HG03442 (cell line): ENCODE data around the gene TPRKB.
"Not testable (repeated sequence)": the region's sequence is repeated elsewhere in the genome, so short reads cannot be mapped to it uniquely, and the experiment has no call there.

ENCODE experiments used
- ATAC-seq: cut with Tn5 transposase; IDR thresholded peaks from one replicate; pipeline ENCODE4 v1.9.1; 2021; ENCODE audit warnings: mild to moderate bottlenecking, moderate library complexity; ENCODE audit not compliant: unreplicated experiment

Gene TPRKB

GRCh38 chr2:73736855-73737779 is at the start of gene TPRKB:
TSS of gene TPRKB (minus strand) at chr2:73737345. CDS start at chr2:73734569, 2,776 bp downstream.
- peak; percentile 95 for ATAC-seq

DNA sequence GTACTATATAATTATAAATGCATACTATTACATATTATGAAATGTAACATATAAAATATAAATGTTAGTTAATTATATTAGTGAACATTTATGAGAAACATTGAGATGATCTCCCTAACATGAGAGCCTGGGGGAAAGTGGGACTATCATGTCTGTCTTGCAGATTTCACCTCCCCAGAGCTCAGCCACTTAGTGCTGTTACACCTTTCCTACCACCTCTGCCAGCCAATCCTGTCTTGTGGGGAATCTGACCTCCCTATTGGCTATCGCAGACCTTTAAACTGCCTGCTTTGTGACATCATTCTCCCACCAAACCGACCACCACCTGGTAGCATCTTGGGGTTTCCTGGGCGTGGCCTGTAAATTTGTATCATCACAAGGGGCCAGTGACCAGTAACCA is 46.7 kb upstream of the TPRKB start, which contains the start of gene C2orf78:
C2orf78 (plus strand) TSS at position 301 of the 400 bp plus-strand sequence. CDS start 127 bp downstream, outside the sequence.
- ATAC-seq, result not testable (repeated sequence)

DNA sequence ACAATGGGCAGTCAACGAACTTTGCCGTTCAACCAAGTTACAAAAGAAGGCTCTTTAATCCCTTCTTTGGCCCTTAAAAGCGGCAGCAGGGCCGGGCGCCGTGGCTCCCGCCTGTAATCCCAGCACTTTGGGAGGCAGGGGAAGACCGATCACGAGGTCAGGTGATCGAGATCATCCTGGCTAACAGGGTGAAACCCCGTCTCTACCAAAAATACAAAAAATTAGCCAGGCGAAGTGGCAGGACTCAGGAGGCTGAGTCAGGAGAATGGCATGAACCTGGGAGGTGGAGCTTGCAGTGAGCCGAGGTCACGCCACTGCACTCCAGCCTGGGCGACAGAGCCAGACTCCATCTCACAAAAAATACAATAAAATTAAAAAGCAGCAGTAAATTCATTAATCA is 46.3 kb upstream of the TPRKB start:
- not testable (repeated sequence) for ATAC-seq

- no peak for ATAC-seq
Measured at GRCh38 chr2:73780237-73780582, 43.1 kb upstream of the TPRKB start.

- ATAC-seq, result peak; percentile 94
Measured at GRCh38 chr2:73779467-73780236, 42.5 kb upstream of the TPRKB start, which contains the start of gene DUSP11. TSS of gene DUSP11 (minus strand) at chr2:73780103. CDS start at chr2:73779974, 129 bp downstream.

GRCh38 chr2:73778867-73779466 is 41.8 kb upstream of the TPRKB start:
- ATAC-seq, result not testable (repeated sequence)

GRCh38 chr2:73776869-73777519 is 39.8 kb upstream of the TPRKB start:
- no peak for ATAC-seq

- no peak for ATAC-seq
Measured at GRCh38 chr2:73776381-73776780, 39.2 kb upstream of the TPRKB start.

GRCh38 chr2:73772819-73773218 is 35.7 kb upstream of the TPRKB start:
- ATAC-seq, result no peak

DNA sequence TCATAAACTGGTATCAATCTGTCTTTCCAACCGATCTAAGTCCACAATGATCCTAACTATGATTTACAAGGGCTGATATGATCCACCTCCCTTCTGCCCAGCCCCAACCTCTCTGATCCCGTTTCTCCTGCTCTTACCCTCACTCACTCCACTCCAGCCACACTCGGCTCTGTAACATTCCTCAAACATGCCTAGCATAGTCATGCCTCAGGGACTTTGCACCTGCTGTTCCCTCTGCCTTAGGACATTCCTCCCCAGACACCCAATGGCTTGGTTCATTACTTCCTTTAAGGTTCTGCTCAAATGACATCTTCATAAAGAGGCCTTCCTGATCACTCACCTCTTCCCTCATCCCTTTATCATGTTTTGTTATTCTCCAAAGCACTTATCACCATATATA is 33.6 kb upstream of the TPRKB start:
- ATAC-seq, result no peak

DNA sequence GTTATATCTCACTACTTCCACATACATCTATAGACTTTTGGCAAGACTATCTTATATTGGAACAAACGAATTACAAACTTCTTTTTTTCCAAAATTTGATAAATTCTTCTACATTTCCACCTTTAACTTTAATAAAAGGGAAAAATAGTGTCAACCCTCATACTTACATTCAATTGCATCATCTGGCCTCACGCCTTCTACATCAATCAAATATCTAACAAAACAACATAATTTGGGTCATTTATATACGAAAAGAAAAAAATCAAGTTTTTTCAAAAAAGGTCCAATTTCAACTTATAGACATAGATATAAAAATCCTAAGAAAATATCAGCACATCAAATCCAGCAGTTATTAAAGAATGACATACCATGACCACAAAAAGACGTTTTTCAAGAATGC is 29.8 kb upstream of the TPRKB start:
- ATAC-seq, result no peak

DNA sequence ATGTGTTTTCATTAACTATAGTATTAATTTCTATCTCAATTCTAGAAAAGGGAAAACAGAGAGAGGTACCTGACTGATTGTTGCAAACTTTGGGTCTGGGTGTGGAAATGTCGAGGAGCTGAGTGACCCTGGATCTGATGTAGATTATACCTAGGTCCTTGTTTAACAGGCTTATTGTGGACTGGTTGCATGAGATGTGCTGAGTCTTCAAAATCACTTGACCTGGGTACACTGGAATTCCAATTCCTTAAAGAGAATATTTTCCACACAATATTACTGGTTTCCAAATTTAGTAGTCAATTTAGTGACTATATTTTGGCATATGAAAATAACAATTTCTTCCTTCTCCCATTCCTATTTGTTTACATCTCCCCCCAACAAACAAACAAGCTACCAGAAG is 29.2 kb upstream of the TPRKB start:
- ATAC-seq, result no peak

DNA sequence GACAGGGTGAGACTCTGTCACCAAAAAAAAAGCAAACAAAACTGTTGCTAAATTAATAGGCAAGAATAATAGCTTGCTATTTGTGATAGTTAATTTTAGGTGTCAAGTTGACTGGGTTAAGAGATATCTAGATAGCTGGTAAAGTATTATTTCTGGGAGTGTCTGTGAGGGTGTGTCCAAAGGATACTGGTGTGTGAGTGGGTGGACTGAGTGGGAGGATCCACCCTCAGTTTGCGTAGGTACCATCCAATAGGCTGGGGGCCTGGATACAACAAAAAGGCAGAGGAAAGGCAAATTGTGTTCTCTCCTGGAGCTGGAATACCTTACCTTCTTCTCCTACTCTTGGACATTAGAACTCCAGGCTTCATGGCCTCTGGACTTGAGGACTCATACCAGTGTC is 27.8 kb upstream of the TPRKB start:
- ATAC-seq, result no peak

DNA sequence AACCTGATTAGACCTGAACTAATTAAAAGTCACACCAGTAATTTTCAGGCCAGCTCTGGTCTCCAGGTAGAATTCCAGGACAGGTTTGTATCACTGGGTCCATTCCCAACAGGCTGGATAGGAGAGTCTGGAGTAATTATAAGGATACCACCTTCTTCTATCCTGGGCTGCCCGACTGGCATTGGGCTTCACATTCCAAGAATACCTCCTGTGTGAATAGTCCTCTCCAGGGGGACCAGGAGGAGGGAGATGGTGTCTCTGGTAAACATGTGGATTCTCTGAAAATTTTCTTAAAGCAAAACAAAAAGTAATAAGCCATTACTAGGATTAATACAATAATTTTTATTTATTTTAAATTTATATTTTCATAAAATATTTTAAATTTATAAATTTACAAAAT is 25.4 kb upstream of the TPRKB start:
- ATAC-seq, result no peak

- ATAC-seq, result no peak
Measured at GRCh38 chr2:73759904-73760303, 22.8 kb upstream of the TPRKB start.

DNA sequence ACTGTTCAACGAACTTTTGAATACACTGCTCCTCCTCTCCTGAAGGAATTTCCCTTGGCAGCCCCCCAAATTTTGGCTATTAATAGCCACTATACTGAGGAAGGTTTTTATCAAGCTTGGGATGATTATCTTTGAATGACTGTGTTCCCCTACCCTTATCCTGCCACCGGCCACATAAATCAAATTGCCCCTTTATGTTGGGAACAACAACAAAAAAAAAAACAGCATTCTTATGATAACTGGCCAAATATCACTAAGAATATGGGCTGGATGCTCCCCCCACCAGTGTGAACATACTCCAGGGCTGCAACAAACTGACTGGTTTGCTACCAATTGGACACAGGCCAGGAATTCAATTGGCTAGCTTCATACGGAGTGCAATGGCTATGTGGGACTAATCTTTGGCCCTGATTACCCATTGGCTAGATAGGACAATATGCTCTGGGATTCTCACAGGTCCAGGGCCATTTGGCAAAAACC is 22.2 kb upstream of the TPRKB start:
- ATAC-seq, result no peak

DNA sequence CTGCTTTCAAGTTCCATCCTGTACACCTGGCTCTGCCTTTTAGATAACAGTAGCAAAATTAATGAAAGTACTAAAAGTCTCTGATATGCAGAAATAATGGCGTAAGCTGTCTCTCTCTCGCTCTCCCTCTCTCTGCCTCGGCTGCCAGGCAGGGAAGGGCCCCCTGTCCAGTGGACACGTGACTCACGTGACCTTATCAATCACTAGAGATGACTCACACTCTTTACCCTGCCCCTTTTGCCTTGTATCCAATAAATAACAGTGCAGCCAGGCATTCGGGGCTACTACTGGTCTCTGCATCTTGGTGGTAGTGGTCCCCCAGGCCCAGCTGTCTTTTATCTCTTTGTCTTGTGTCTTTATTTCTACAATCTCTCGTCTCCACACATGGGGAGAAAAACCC is 17.2 kb upstream of the TPRKB start:
- not testable (repeated sequence) for ATAC-seq

DNA sequence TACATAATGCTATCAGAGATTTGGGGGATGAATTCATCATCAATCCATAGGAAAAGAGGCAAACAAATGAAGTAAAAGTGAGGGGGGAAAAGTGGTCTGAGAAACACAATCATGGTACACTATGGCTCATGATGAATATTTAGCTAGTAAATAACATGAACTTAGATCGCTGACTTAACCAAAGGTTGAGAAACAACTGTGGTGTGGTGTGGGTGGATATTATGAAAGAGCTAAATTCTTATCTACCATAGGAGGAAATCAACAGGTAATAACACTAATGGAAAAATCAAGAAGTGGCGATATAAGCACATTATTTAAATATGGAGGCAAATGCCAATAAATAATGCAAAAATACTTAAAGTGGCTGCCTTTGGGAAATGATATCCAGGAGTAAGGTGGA is 12.2 kb upstream of the TPRKB start:
- ATAC-seq, result no peak

DNA sequence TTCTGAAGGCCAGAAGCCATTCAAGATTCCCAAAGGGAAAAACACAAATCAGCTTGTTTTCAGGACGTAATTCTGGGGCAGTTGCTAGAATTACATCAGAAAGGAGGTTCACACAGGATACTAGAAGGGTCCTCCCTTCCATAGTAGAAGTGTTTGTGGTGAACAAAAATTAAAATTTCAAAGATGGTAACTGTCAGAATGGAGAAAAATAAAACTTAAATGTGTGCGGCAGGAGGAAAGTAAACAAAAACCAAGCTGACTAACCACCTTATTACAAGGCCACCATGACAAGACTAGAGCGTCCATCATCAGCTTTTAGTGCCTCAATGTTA is 9.7 kb upstream of the TPRKB start:
- ATAC-seq, result no peak

DNA sequence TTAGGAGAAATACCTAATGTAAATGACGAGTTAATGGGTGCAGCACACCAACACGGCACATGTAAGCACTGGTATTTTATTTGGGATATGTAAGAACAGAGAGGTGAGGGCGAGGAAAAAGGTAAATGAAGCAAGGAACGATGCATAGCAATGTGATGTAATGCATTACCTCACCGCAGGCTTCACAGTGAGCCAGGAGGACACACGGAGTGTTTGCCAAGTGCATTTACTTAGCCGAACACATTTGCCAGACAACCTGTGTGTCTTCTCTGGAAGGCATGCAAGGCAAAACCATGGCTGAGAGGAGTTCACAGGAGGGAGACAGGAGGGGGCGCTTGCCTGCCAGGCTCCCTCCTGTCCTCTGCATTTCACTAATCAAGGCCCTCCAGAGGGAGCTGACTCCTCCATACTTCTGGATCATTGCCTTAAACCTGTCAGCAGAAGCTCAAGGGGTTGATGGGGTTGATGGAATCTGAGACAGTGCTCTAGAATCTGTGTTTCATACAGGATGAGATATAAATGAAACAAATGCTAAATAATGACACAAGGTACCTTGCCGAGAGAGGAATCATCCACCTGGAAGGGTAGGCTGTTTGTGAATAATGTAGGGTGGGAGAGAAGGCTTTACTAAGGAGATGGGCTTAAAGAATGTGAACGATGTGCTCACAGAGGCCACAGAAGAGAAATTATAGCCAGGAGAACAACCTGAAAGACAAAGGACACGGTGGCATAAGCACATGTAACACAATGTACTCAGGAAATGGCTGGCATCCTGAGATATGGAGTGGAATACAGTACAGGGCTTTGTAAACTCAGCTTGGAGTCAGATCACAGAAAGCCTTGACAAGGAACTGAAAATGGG is 9.1 kb upstream of the TPRKB start:
- ATAC-seq, result no peak
